GM23338 (cell line): ENCODE measurements around the gene RGS6.

Source experiments
- POLR2AphosphoS5 ChIP-seq: IDR thresholded peaks from 2 replicates; pipeline ENCODE4 v1.6.1; 2016; ENCODE audit warnings: antibody characterized with exemption, low read depth
- REST ChIP-seq: IDR thresholded peaks from one replicate; pipeline ENCODE4 v1.6.1; 2018; ENCODE audit warnings: antibody characterized with exemption; ENCODE audit not compliant: unreplicated experiment

- TF ChIP-seq REST (no peak), POLR2AphosphoS5 (no peak)
Observed at GRCh38 chr14:72201645-72202044, 269.4 kb downstream of the RGS6 start.
